Dermis microvascular lymphatic vessel endothelial cell (primary cell): Measurements from ENCODE around the gene CRYBB1. TPM values are rescaled to one million over a fixed set of nuclear protein-coding genes. Genes with fewer than 3 reads are reported as not detected.

ENCODE experiments used
- DNase-seq, 2 donors: peaks; one replicate each; pipeline versions ENCODE4 v3.0.0 to v3.0.0-alpha.2; 2010; ENCODE audit warnings: low read depth in 2 of 2
- total RNA-seq: library from RNA; depleted of rRNA; stranded (reverse); fragments of >200 nt; gene quantifications from 2 replicates; pipeline ENCODE4 v1.2.1, GENCODE V29; 2014

Gene CRYBB1
- total RNA-seq, 1 donor from 2014 or later, result 0.13 TPM

- no peak for DNase-seq
These were observed 62.9 kb downstream of the CRYBB1 start for GRCh38 chr22:26554956-26555355.

- peak; percentile 40 to 83 for DNase-seq
These were observed 64.6 kb downstream of the CRYBB1 start for GRCh38 chr22:26553056-26553752.

GRCh38 chr22:26552466-26552865 is 65.4 kb downstream of the CRYBB1 start:
- DNase-seq, result no peak

- no peak for DNase-seq
These were observed 66.3 kb downstream of the CRYBB1 start for GRCh38 chr22:26551568-26551967.

- DNase-seq, result peak; percentile 42 to 76
These were observed 67.3 kb downstream of the CRYBB1 start for GRCh38 chr22:26550498-26551033.

- DNase-seq, result no peak
These were observed 67.8 kb downstream of the CRYBB1 start for GRCh38 chr22:26549902-26550497.

Other genes with a start within 250 kb of the CRYBB1 start
- 0.90 and 2.0 TPM in 2 replicates for gene ASPHD2, start 188.8 kb downstream of the CRYBB1 start, total RNA-seq
- 11.6 and 15.2 TPM in 2 replicates for gene HPS4, start 134.2 kb downstream of the CRYBB1 start, total RNA-seq
- 9.2 and 15.4 TPM in 2 replicates for gene SRRD, start 134.2 kb downstream of the CRYBB1 start, total RNA-seq
- 30.2 and 37.0 TPM in 2 replicates for gene TFIP11, start 105.6 kb downstream of the CRYBB1 start, total RNA-seq
- 45.4 and 91.5 TPM in 2 replicates for gene TPST2, start 27.9 kb downstream of the CRYBB1 start, total RNA-seq
- gene CRYBA4, start 3.9 kb upstream of the CRYBB1 start, total RNA-seq, result 0.13 TPM in 1 of 2 replicates, not detected in the other
- gene MIAT, start 39.6 kb upstream of the CRYBB1 start, total RNA-seq, result 0.13 and 0.38 TPM in 2 replicates